ENCODE measurements around the gene MAPK4.

- TF ChIP-seq, protein P1, sequence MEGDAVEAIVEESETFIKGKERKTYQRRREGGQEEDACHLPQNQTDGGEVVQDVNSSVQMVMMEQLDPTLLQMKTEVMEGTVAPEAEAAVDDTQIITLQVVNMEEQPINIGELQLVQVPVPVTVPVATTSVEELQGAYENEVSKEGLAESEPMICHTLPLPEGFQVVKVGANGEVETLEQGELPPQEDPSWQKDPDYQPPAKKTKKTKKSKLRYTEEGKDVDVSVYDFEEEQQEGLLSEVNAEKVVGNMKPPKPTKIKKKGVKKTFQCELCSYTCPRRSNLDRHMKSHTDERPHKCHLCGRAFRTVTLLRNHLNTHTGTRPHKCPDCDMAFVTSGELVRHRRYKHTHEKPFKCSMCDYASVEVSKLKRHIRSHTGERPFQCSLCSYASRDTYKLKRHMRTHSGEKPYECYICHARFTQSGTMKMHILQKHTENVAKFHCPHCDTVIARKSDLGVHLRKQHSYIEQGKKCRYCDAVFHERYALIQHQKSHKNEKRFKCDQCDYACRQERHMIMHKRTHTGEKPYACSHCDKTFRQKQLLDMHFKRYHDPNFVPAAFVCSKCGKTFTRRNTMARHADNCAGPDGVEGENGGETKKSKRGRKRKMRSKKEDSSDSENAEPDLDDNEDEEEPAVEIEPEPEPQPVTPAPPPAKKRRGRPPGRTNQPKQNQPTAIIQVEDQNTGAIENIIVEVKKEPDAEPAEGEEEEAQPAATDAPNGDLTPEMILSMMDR (IDR thresholded peaks at IDR 0.05), result no peak
- TF ChIP-seq POLR2A (IDR thresholded peaks at IDR 0.05), result no peak
These were observed 188.0 kb downstream of the MAPK4 start for GRCh38 chr18:50747849-50748242.

All from uterus (tissue), 2 donors.